Stimulated activated CD4-positive, alpha-beta T cell treated with anti-CD3 and anti-CD28 coated beads, Interleukin-1b, Interleukin-23, amount 100 ng/mL, for 1 hour (primary cell): Measurements from ENCODE around the gene MID1.

Experiments
- DNase-seq, 2 donors: peaks; one replicate each; pipeline ENCODE4 v3.0.0-alpha.2; 2020; ENCODE audit warnings: low read depth in 2 of 2

Gene MID1

DNA sequence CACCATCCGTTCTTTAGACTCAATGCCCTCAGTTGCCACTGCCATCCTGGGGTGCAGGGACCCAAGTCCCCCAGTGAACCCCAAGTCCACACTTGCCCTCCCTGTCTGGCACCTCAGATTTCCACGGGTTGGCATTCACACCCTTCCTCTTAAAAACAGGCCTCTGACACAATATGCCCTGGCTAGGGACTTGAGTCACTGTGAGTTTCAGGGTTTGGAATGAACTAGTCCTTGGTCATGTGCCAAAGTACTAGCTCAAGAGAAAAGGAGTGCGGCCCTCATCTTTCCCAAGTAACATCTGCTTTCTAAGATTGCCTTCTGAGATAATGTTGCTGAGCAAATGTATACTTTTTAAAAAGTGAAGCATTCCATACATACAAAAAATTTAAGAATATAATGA lies 134.0 kb downstream of the MID1 start:
- no peak for DNase-seq

DNA sequence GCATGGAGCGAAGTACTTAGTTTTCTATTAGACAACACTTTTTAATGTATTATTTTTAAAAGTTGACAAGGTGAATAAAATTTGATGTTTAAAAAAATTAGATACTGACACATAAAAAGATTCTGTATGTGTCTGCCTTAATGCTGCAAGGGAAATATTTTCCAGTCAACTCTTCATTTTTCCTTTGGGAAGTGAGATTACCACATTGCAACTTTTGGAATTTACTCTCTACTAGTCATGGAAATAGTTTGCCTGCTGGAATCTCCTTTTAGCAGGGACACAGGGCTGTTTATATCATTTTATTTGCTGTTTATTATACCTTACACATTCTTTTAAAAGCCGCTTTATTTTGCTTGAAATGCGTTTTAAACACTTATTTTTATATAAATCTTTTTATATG lies 135.1 kb downstream of the MID1 start:
- DNase-seq, result no peak

GRCh38 chrX:10484683-10485247 lies 135.6 kb downstream of the MID1 start:
- DNase-seq, result no peak

DNA sequence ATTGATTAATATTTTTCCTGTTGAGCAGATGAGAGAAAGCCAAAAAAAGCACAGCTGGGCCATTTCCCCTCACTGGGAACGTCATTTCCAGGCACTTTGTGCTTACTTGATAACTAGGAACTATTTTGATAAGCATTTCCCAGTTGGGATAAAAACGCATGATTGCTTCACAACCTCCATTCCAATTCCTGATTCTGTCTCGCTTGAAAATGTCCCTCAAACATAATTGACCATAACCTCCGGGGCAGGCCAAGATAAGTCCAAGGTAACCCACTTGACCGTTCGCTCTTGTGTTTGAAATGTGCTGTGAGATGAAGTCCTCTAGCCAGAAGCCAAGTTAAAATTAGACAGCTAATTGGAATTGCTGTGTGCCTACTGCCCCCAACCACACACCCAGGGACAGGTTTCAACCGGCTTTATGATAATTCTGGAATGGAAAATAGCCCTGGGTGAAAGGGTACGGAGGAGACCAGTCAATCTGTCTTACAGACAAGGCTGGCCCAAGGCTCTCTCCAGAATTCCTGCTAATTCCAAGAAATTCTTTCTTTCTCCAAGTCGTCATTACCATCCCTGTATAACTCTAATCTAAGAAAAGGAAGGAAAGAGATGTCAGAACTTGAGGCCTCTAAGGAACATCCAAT lies 137.1 kb downstream of the MID1 start:
- no peak for DNase-seq

- DNase-seq, result no peak
These were observed 137.7 kb downstream of the MID1 start for GRCh38 chrX:10482708-10483107.

- no peak for DNase-seq
These were observed 138.1 kb downstream of the MID1 start for GRCh38 chrX:10482261-10482660.

DNA sequence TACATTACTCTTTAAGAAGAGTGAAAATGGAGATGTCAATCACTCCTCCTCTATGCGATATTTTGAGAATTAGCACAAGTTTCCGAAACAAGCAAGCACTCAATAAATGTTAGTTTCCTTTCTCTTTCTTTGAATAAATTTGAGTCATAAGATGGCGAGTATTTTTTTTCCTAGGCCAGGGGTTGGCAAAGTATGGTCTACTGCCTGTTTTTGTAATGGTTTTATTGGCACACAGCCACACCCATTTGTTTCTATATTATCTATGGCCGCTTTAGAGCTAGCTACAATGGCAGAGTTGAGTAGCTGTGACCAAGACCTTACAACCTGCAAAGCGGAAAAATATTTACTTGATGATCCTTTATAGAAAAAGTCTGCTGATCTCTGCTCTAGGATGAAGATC lies 139.5 kb downstream of the MID1 start:
- DNase-seq, result no peak

GRCh38 chrX:10479508-10479907 lies 140.9 kb downstream of the MID1 start:
- DNase-seq, result no peak

DNA sequence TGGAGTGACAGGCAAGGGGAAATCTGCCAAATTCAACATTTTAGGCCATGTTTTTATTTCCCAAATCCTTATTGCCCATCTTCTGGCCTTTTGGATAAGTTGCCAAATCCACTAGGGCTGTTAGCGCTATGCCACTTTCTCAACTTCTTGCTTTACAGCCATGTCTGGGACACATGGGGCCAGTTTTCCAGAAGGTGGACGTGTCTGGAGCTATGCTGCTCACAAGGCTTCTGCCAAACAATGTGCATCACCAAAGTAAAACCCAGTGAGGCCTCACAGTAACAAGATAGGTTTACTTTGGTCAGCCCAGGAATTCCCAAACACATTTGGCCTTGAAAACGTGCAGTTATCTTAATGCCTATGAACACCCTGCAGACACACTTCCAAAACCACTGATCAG lies 142.9 kb downstream of the MID1 start:
- no peak for DNase-seq

GRCh38 chrX:10474913-10475568 lies 145.3 kb downstream of the MID1 start:
- DNase-seq, result no peak

- DNase-seq, result no peak
These were observed 145.9 kb downstream of the MID1 start for GRCh38 chrX:10474510-10474909.

GRCh38 chrX:10471418-10471817 lies 149.0 kb downstream of the MID1 start:
- no peak for DNase-seq

- DNase-seq, result no peak
These were observed 150.4 kb downstream of the MID1 start for GRCh38 chrX:10470009-10470408.

- no peak for DNase-seq
These were observed 152.6 kb downstream of the MID1 start for GRCh38 chrX:10467793-10468192.

- DNase-seq, result no peak
These were observed 155.1 kb downstream of the MID1 start for GRCh38 chrX:10465254-10465653.

DNA sequence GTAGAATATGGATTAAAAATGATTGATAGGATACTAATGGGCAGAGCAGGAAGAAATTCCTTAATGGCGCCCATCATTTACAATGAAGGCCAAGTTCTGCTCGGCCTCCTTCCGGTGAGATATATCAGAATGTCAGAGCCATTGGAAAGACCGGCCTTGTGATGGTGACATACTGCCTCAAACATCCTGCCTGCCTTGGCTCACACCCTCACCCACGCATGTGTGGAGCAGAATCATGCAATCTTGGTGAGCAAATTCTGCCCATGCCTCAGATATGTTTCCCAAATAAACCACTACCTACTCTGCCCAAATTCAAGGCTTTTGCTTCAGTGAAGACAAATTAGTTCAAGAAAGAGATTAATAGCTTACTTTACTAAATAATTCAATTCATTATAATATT lies 163.3 kb downstream of the MID1 start:
- no peak for DNase-seq

- no peak for DNase-seq
These were observed 166.4 kb downstream of the MID1 start for GRCh38 chrX:10453945-10454344.

GRCh38 chrX:10450959-10451355 lies 169.4 kb downstream of the MID1 start:
- DNase-seq, result no peak

- DNase-seq, result no peak
These were observed 170.0 kb downstream of the MID1 start for GRCh38 chrX:10450229-10450958.

GRCh38 chrX:10447564-10448214 lies 172.7 kb downstream of the MID1 start:
- DNase-seq, result no peak

- no peak for DNase-seq
These were observed 176.2 kb downstream of the MID1 start for GRCh38 chrX:10444204-10444603.

GRCh38 chrX:10441464-10441863 lies 178.9 kb downstream of the MID1 start:
- no peak for DNase-seq
